GM12801 (cell line): ENCODE results near the gene RPTOR.

Experiments
- CTCF ChIP-seq: IDR thresholded peaks from one replicate; pipeline ENCODE4 v1.5.1; 2011; ENCODE audit warnings: control low read depth; ENCODE audit not compliant: insufficient read length; ENCODE audit errors: extremely low read depth

RPTOR gene

DNA sequence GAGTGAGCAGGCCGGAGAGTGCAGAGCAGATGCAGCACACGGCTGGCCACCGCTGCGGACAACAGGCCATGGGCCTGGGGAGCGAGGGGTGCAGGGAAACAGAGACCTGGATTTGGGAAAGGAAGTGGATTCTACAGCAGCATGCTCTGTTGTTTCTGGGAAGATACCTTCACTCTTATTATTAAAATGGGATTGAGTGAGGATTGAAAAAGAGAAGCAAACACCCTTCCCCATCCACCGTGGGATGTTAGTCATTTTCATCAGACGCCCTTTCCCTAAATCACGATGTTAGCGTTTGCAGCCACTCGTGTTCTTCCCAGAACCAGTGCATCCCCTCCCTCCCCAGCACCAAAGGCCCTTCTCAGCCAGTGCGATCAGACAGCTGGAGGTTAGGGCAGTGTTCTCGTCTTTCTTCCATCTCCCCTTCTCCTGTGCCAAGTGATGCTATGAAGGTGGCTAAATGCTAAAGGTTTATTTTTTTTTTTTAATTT, 250.5 kb downstream of the RPTOR start:
- TF ChIP-seq CTCF: no peak

DNA sequence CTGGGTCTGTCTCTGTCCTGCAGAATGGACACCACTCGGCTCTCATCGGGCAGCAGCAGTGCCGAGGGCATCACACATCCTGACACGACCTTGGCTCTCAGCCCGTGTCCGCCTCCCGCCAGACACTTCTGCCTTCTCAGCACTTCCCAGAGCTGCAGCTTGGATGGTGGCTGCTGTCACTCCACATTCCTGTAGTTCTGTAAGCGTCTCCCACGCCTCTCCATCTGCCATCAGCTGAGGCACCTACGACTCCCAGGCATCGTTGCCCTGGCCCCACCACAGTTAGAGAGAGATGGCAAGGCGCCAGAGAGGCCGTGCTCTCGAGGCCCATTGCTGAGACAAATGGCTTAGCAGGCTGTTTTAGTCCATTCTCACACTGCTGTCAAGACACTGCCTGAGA, 251.1 kb downstream of the RPTOR start:
- TF ChIP-seq CTCF: no peak

DNA sequence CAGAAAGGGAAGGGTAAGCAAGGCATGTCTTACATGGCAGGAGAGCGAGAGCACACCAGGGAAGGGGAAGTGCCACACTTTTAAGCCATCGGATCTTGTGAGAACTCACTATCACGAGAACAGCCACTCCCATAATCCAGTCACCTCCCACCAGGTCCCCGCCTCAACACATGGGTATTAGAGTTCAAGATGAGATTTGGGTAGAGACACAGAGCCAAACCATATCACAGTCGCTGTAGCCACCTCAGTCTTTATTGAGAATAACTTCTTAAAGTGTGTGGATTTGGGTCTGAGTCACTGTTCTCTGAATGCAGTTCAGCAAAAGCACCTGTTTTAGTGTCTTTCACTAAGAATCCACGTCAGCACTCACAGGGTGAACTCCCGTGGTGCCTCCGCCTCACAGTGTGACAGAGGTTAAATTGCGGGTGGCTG, 251.8 kb downstream of the RPTOR start:
- no peak for TF ChIP-seq CTCF

DNA sequence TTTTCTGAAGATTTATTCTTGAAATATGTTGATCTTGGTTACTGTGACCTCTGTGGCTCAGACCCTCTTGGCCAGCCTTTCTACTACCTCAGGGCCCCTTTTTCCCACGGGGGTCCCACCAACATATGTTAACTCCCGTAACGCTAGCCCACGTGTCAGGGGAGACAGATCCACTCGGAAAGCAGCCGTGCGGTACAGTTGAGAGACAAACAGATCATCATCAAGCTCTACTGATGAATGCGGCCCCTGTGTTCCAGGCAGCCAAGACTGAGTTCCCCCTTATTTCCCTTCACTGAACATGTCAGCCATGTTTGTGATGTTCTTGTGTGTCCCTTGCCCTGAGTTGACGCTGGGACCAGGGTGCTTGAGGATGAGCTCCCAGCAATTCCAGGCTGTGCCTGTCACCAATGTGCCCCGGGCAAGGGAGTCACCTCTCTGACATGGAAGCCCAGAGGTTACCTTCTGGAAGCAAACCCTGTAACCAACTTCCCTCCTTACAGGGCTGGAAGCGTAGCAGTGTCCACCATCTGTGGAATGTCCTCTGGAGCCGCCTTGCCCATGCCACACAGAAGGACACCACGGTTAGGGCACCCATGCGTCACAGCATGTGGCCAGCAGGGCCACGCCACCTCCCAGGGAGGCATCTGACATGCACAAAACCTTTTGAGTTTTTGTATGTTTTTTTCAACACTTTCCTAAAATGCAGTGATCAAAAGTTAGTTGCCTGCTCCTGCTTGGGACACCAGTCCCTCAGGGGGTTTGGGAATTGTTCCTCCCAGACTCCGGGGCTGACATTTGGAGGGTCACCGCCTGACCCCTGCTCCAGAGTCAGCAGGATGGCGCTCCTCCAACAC, 253.3 kb downstream of the RPTOR start:
- TF ChIP-seq CTCF: no peak

DNA sequence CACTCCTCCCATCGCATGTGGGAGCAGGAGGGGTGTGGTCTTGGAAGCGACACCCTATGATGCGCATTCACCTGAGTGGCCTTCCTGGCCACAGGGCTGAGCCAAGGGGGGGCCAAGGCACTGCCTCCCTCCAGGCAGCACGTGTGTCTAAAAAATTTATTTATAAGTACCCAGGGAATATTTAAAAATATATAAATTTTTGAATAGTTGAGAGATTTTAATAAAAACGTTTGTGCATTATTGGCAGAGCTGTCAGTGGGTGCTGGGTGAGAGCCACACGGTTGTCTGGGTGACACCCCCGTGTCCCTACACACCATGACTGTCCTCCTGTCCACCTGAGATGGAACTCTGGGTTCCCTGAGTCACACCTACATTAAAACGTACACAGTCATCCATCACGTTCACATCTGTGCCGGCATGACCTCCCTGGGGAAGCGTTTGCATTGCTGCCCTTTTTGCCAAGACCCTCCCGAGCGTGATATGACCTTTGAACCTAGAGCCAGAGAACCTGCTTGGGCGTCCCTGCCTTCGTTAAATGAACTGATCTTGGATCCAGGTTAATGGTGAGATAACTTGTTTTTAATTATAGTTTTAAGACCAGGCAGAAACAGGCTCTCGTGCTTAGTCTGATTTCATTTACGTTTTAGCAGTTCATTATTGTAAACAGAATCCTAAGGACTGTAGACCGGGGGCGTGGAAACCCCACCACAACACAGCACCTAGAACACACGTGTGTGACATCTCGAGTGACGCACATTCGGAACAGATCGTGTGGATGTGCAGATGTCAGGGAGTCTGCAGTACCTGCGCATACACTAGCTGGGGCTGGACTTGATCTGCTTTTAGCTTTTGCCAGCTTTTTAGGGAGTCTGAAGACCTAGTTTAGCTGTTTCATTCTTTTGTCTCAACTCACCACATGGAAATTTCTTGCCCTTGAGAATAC, 254.2 kb downstream of the RPTOR start:
- TF ChIP-seq CTCF: no peak

- TF ChIP-seq CTCF: no peak
These were observed 255.2 kb downstream of the RPTOR start for GRCh38 chr17:80799538-80800480.
